Fibroblast of lung (primary cell): Measurements from ENCODE around the gene CHTOP. TPM values are rescaled to one million over a fixed set of nuclear protein-coding genes. Genes with fewer than 3 reads are reported as not detected.

Experiments
- DNase-seq, 2 donors: peaks; one replicate each; pipeline versions ENCODE4 v3.0.0 to v3.0.0-alpha.2; 2010; ENCODE audit warnings: low read depth in 2 of 2
- H2AFZ ChIP-seq: 2 replicates; pipeline ENCODE4 v1.5.1; 2012; ENCODE audit warnings: low read length, control low read depth, inconsistent platforms
- H3K27ac ChIP-seq: 2 replicates; pipeline ENCODE4 v1.5.1; 2011; ENCODE audit warnings: low read length, control low read depth; ENCODE audit not compliant: insufficient read depth
- H3K27me3 ChIP-seq: 2 replicates; pipeline ENCODE4 v1.5.1; 2011; ENCODE audit warnings: mild to moderate bottlenecking, low read length; ENCODE audit not compliant: control insufficient read depth, insufficient read depth
- H3K36me3 ChIP-seq: 2 replicates; pipeline ENCODE4 v1.5.1; 2011; ENCODE audit warnings: low read length; ENCODE audit not compliant: control insufficient read depth, insufficient read depth
- H3K4me1 ChIP-seq: 2 replicates; pipeline ENCODE4 v1.5.1; 2011; ENCODE audit warnings: low read length; ENCODE audit not compliant: control insufficient read depth, insufficient read depth; ENCODE audit errors: extremely low read depth
- H3K4me2 ChIP-seq: 2 replicates; pipeline ENCODE4 v1.5.1; 2011; ENCODE audit warnings: low read length, control low read depth; ENCODE audit not compliant: insufficient read depth; ENCODE audit errors: extremely low read depth
- H3K4me3 ChIP-seq, 4 experiments: fragments of 200-600 bp in 1 of 4; sonication (generic) in 1 of 4; replicated peaks in 1 of 4; 2 replicates each; pipeline ENCODE4 v1.5.1; 2011 to 2016; ENCODE audit warnings: low read length in 4 of 4, low read depth in 3 of 4, mild to moderate bottlenecking in 3 of 4, control low read depth in 2 of 4, inconsistent platforms in 1 of 4, mixed read lengths in 1 of 4; ENCODE audit not compliant: insufficient read depth in 1 of 4; ENCODE audit errors: control extremely low read depth in 1 of 4
- H3K79me2 ChIP-seq: 2 replicates; pipeline ENCODE4 v1.5.1; 2012; ENCODE audit warnings: mild to moderate bottlenecking, low read length, inconsistent platforms; ENCODE audit not compliant: control insufficient read depth, insufficient read depth
- H3K9ac ChIP-seq: 2 replicates; pipeline ENCODE4 v1.5.1; 2011; ENCODE audit warnings: mild to moderate bottlenecking, low read length, control low read depth; ENCODE audit not compliant: insufficient read depth
- H3K9me3 ChIP-seq: 2 replicates; pipeline ENCODE4 v1.5.1; 2012; ENCODE audit warnings: low read depth, low read length; ENCODE audit not compliant: control insufficient read depth, insufficient read depth
- H4K20me1 ChIP-seq: 2 replicates; pipeline ENCODE4 v1.5.1; 2011; ENCODE audit warnings: low read length; ENCODE audit not compliant: control insufficient read depth, insufficient read depth; ENCODE audit errors: extremely low read depth
- EZH2 ChIP-seq: IDR thresholded peaks from 2 replicates; pipeline ENCODE4 v1.5.1; 2012; ENCODE audit warnings: low read length, control low read depth, mild to moderate bottlenecking; ENCODE audit errors: missing control alignments
- polyA plus RNA-seq, 2 donors: library from polyadenylated mRNA; depleted of rRNA in 1 of 2; stranded (reverse) in 1 of 2; unstranded in 1 of 2; fragments of >200 nt; gene quantifications; 2 replicates each; pipeline ENCODE4 v1.2.1, GENCODE V29; 2011 to 2012; ENCODE audit warnings: missing spikeins in 1 of 2
- total RNA-seq: library from RNA; depleted of rRNA; stranded (reverse); fragments of >200 nt; gene quantifications from 2 replicates; pipeline ENCODE4 v1.2.1, GENCODE V29; 2014
- TF ChIP-seq, protein P1 (sequence below), 2 donors: IDR thresholded peaks in 1 of 2; conservative IDR thresholded peaks in 1 of 2; 1 replicate in 1 of 2; 2 replicates in 1 of 2; pipeline ENCODE4 v1.5.1; 2011 to 2012; ENCODE audit warnings: low read length in 2 of 2, control low read depth in 1 of 2, inconsistent platforms in 1 of 2, low read depth in 1 of 2, mild to moderate bottlenecking in 1 of 2

The CHTOP gene
- total and polyA plus RNA-seq, 2 donors (not counting 1 experiment from before 2014, with no cell fraction given): 34.0 to 47.6 TPM

DNA sequence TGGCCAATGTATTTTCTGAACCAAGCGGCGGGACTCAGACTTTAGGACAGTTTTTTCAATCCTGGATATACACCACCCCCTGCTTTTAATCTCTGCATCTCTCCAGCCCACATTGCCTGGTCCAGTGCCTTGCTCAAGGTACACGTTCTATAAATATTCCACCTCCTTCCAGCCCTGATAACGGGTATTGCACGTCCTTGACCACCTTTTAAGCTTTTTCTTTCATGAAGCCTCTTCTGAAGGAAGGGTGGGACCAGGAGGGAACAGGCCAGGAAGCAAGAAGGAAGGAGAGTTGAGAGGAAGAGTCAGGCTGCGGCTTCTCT lies 24.3 kb upstream of the CHTOP start:
- H3K79me2 ChIP-seq: peaks cover 61% of the 10 kb centered on the region
- H3K36me3 ChIP-seq: peaks cover 15% of the 10 kb centered on the region
- peak overlapping the region; percentile 94 for H3K27ac ChIP-seq
- H3K9ac ChIP-seq: no peak overlapping the region
- TF ChIP-seq, protein P1, sequence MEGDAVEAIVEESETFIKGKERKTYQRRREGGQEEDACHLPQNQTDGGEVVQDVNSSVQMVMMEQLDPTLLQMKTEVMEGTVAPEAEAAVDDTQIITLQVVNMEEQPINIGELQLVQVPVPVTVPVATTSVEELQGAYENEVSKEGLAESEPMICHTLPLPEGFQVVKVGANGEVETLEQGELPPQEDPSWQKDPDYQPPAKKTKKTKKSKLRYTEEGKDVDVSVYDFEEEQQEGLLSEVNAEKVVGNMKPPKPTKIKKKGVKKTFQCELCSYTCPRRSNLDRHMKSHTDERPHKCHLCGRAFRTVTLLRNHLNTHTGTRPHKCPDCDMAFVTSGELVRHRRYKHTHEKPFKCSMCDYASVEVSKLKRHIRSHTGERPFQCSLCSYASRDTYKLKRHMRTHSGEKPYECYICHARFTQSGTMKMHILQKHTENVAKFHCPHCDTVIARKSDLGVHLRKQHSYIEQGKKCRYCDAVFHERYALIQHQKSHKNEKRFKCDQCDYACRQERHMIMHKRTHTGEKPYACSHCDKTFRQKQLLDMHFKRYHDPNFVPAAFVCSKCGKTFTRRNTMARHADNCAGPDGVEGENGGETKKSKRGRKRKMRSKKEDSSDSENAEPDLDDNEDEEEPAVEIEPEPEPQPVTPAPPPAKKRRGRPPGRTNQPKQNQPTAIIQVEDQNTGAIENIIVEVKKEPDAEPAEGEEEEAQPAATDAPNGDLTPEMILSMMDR (conservative IDR thresholded peaks at IDR 0.05 in 1 of 2, IDR thresholded peaks at IDR 0.05 in 1 of 2; ENCODE audit: low read depth in 1 of 2, low read length in 2 of 2): no peak
- TF ChIP-seq EZH2: no peak
- H3K4me2 ChIP-seq: peak overlapping the region; percentile 96
- DNase-seq: no peak
- no peaks in the 10 kb centered on the region for H3K27me3 ChIP-seq
- no peaks in the 10 kb centered on the region for H3K9me3 ChIP-seq
- H3K4me3 ChIP-seq: peak overlapping the region in 3 of 4 experiments; percentile 2 to 92 (median 56)
- no peak overlapping the region for H2AFZ ChIP-seq
- peaks cover 20% of the 10 kb centered on the region for H3K4me1 ChIP-seq
- H4K20me1 ChIP-seq: no peaks in the 10 kb centered on the region

DNA sequence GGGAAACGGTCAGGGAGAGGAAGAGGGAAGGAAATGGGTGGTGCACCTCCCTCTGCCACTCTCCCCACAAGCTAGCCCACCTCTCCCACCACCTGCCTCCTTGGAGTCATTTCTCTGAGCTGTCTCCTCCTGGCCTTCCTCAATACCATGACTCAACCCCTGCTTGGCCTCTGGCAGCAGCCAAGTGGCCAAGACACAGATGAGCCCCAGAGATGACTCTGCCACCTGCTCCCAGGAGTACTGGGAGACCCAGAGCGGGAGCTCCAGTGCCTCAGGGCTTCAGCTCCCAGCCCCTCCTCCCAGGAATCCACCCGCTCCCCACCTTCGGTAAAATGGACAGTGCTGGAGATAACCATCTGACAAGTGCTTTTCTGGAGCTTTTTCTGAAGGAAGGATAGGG lies 23.5 kb upstream of the CHTOP start:
- Histone ChIP-seq H3K9ac (no peak overlapping the region), H3K79me2 (peaks cover 61% of the 10 kb centered on the region), H3K9me3 (no peaks in the 10 kb centered on the region), H3K36me3 (peaks cover 15% of the 10 kb centered on the region), H3K4me1 (peaks cover 20% of the 10 kb centered on the region), H3K4me2 (peak overlapping the region; percentile 96), H3K27ac (peak overlapping the region; percentile 94), H3K27me3 (no peaks in the 10 kb centered on the region), H4K20me1 (no peaks in the 10 kb centered on the region), H2AFZ (no peak overlapping the region), H3K4me3 (peak overlapping the region in 3 of 4 experiments; percentile 12 to 92 (median 19))
- DNase-seq: peak in 1 of 2 donors; percentile 62
- TF ChIP-seq, protein P1 (conservative IDR thresholded peaks at IDR 0.05 in 1 of 2, IDR thresholded peaks at IDR 0.05 in 1 of 2; ENCODE audit: low read depth in 1 of 2, low read length in 2 of 2): no peak
- no peak for TF ChIP-seq EZH2

DNA sequence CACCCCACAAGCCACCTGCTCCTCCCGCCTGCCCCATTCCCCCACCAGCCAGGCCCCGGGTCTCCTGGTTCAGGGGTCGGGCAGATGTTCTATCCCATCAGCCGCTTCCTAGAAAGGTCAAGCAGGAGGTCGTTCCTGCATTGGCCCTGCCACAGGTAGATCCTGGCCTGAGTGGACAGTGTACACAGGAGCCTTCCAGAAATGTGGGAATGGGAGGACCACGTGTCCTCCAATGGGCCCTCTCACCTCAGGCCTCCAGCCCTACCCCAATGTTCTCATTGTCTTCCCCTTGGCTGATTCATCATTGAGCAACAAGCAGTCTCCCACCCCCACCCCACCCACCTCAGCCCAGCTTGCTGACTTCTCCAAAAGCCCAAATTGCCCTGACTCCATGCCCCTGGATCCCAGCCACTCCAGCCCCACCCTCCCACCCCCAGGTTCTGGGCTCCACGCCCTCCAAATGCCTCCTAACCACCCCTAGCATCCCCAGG lies 23.0 kb upstream of the CHTOP start:
- no peaks in the 10 kb centered on the region for H3K9me3 ChIP-seq
- H3K36me3 ChIP-seq: peaks cover 15% of the 10 kb centered on the region
- H3K4me1 ChIP-seq: peaks cover 20% of the 10 kb centered on the region
- DNase-seq: peak; percentile 48 to 72
- H3K4me3 ChIP-seq: peak overlapping the region; percentile 87 to 92 (median 88)
- no peaks in the 10 kb centered on the region for H4K20me1 ChIP-seq
- peaks cover 61% of the 10 kb centered on the region for H3K79me2 ChIP-seq
- no peak overlapping the region for H3K9ac ChIP-seq
- peak overlapping the region; percentile 86 for H3K27ac ChIP-seq
- peak overlapping the region; percentile 92 for H3K4me2 ChIP-seq
- H2AFZ ChIP-seq: no peak overlapping the region
- H3K27me3 ChIP-seq: no peaks in the 10 kb centered on the region
- TF ChIP-seq, protein P1 (conservative IDR thresholded peaks at IDR 0.05 in 1 of 2, IDR thresholded peaks at IDR 0.05 in 1 of 2; ENCODE audit: low read depth in 1 of 2, low read length in 2 of 2): no peak
- no peak for TF ChIP-seq EZH2
